HUES64 (cell line): ENCODE results near the gene SLC44A2.
"Not testable (repeated sequence)": the region's sequence is repeated elsewhere in the genome, so short reads cannot be mapped to it uniquely, and the experiment has no call there.

Source experiments
- H3K27ac ChIP-seq: 2 replicates; pipeline ENCODE4 v1.7.0; 2013; ENCODE audit warnings: low read depth, low read length, inconsistent platforms
- H3K27me3 ChIP-seq: 2 replicates; pipeline ENCODE4 v1.6.1; 2013; ENCODE audit warnings: mild to moderate bottlenecking, low read length; ENCODE audit not compliant: insufficient read depth
- H3K36me3 ChIP-seq: 2 replicates; pipeline ENCODE4 v1.6.1; 2013; ENCODE audit warnings: mild to moderate bottlenecking, low read length; ENCODE audit not compliant: insufficient read depth
- H3K4me1 ChIP-seq: 2 replicates; pipeline ENCODE4 v1.6.1; 2013; ENCODE audit warnings: mild to moderate bottlenecking, low read length, moderate library complexity; ENCODE audit not compliant: insufficient read depth
- H3K4me3 ChIP-seq: 2 replicates; pipeline ENCODE4 v1.5.1; 2013; ENCODE audit warnings: mild to moderate bottlenecking, low read length, moderate library complexity
- H3K9ac ChIP-seq: 2 replicates; pipeline ENCODE4 v1.6.1; 2013; ENCODE audit warnings: mild to moderate bottlenecking, low read depth, low read length
- H3K9me3 ChIP-seq: 2 replicates; pipeline ENCODE4 v1.6.1; 2013; ENCODE audit warnings: low read depth, low read length; ENCODE audit not compliant: insufficient read depth
- WGBS: fragments of 150-250, 120-280 bp; methylation state at CpG from one replicate; pipeline ENCODE4 v1.1.7; 2013; ENCODE audit warnings: missing lambda C conversion rate; 5-methylcytosine and 5-hydroxymethylcytosine counted together

The SLC44A2 gene

GRCh38 chr19:10654610-10655456 lies 29.5 kb downstream of the SLC44A2 start:
- peaks cover 46% of the 10 kb centered on the region for H3K36me3 ChIP-seq
- H3K9ac ChIP-seq: peak overlapping the region; percentile 100
- peak overlapping the region; percentile 84 for H3K4me3 ChIP-seq
- no peaks in the 10 kb centered on the region for H3K27me3 ChIP-seq
- WGBS: under 1% methylated on average over 73 of the region's 73 CpGs
- no peaks in the 10 kb centered on the region for H3K9me3 ChIP-seq
- H3K4me1 ChIP-seq: no peaks in the 10 kb centered on the region
- H3K27ac ChIP-seq: peak overlapping the region; percentile 99

- Histone ChIP-seq H3K36me3 (peaks cover 55% of the 10 kb centered on the region), H3K9me3 (no peaks in the 10 kb centered on the region), H3K9ac (peak overlapping the region; percentile 100), H3K27ac (peak overlapping the region; percentile 99), H3K4me1 (no peaks in the 10 kb centered on the region), H3K4me3 (peak overlapping the region; percentile 84), H3K27me3 (no peaks in the 10 kb centered on the region)
- WGBS: under 1% methylated on average over 16 of the region's 16 CpGs
Measured at GRCh38 chr19:10655457-10656312, 30.3 kb downstream of the SLC44A2 start.

DNA sequence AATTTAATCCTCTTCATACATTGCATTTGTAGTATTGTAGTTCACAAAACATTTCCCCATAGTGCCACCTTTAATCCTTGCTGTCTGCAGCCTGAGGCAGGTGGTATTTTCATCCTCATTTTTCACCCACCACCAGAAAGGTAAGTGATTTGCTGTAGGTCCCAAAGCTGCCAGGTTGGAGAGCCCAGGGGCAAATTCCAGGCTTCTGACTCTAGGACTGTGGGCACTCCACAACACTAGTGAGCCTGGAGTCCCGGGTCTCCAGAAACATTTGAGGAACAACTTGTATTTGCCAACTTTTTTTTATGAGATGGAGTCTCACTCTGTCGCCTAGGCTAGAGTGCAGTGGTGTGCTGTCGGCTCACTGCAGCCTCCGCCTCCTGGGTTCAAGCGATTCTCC lies 35.0 kb downstream of the SLC44A2 start:
- Histone ChIP-seq H3K9ac (no peak overlapping the region), H3K9me3 (no peaks in the 10 kb centered on the region), H3K4me3 (no peak overlapping the region), H3K36me3 (peaks cover 69% of the 10 kb centered on the region), H3K27me3 (no peaks in the 10 kb centered on the region), H3K27ac (no peak overlapping the region), H3K4me1 (no peaks in the 10 kb centered on the region)
- 95% methylated on average over 5 of the region's 5 CpGs for WGBS

DNA sequence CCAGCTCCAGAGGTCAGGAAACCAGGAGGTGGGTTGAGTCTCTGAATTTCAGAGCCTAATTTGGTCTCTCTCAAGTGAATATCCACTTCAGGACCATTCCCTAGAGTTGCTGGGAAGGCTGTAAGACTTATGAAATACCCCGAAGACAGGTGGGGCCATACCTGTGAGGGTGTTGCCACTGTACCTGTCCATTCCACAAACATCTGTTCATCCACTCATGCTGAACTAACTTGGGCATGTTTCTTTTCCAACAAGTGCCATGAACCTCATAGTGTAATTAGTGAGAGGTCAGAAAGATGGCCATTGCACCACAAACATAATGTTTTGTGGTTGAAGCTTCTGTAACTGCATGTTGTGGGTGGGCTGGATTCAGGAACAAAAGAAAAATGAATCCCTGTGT lies 36.6 kb downstream of the SLC44A2 start:
- H3K27ac ChIP-seq: no peak overlapping the region
- peaks cover 68% of the 10 kb centered on the region for H3K36me3 ChIP-seq
- no peak overlapping the region for H3K4me3 ChIP-seq
- no peak overlapping the region for H3K9ac ChIP-seq
- H3K27me3 ChIP-seq: no peaks in the 10 kb centered on the region
- no peaks in the 10 kb centered on the region for H3K9me3 ChIP-seq
- no peaks in the 10 kb centered on the region for H3K4me1 ChIP-seq
- 92% methylated on average over 1 of the region's 1 CpG for WGBS

GRCh38 chr19:10662384-10663251 lies 37.3 kb downstream of the SLC44A2 start:
- H3K27me3 ChIP-seq: no peaks in the 10 kb centered on the region

DNA sequence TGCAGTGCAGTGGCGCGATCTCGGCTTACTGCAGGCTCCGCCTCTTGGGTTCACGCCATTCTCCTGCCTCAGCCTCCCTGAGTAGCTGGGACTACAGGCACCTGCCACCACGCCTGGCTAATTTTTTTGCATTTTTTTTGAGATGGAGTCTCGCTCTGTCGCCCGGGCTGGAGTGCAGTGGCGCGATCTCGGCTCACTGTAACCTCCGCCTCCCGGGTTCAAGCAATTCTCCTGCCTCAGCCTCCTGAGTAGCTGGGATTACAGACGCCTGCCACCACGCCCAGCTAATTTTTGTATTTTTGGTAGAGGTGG lies 37.9 kb downstream of the SLC44A2 start:
- H3K9me3 ChIP-seq, H3K27ac ChIP-seq, H3K9ac ChIP-seq, H3K4me1 ChIP-seq, H3K4me3 ChIP-seq, H3K27me3 ChIP-seq: not testable (repeated sequence)
- WGBS: 93% methylated on average over 16 of the region's 16 CpGs
- H3K36me3 ChIP-seq: peaks cover 67% of the 10 kb centered on the region

More at GRCh38 chr19:10662384-10663251, 37.3 kb downstream of the SLC44A2 start:
- H3K9me3 ChIP-seq: no peaks in the 10 kb centered on the region
- H3K36me3 ChIP-seq: peaks cover 68% of the 10 kb centered on the region
- WGBS: 89% methylated on average over 14 of the region's 14 CpGs
- H3K4me3 ChIP-seq: no peak overlapping the region
- H3K9ac ChIP-seq: no peak overlapping the region
- H3K4me1 ChIP-seq: no peaks in the 10 kb centered on the region
- no peak overlapping the region for H3K27ac ChIP-seq

DNA sequence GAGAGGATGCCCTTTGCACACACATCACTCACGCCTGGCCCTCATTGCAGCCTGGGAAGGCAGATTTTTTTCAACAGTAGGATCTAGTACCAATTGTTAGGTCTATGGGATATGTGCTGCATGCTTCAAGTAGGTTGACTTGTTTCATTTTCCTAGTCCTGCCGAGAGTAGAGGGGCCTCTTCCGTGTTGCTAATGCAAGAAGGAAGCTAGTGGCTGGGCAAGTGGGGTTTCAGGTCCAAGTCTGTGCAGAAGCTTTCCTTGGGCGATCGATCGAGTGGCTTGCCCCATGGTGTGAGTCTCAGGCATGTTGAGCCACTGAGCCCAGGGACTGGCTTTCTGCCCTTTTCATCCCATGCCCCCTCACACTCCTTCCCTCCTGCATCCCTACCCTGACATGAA lies 42.5 kb downstream of the SLC44A2 start:
- H3K9ac ChIP-seq: no peak overlapping the region
- WGBS: 93% methylated on average over 6 of the region's 6 CpGs
- no peaks in the 10 kb centered on the region for H3K9me3 ChIP-seq
- no peak overlapping the region for H3K4me3 ChIP-seq
- H3K27ac ChIP-seq: no peak overlapping the region
- no peaks in the 10 kb centered on the region for H3K4me1 ChIP-seq
- H3K36me3 ChIP-seq: peaks cover 67% of the 10 kb centered on the region
- H3K27me3 ChIP-seq: no peaks in the 10 kb centered on the region

DNA sequence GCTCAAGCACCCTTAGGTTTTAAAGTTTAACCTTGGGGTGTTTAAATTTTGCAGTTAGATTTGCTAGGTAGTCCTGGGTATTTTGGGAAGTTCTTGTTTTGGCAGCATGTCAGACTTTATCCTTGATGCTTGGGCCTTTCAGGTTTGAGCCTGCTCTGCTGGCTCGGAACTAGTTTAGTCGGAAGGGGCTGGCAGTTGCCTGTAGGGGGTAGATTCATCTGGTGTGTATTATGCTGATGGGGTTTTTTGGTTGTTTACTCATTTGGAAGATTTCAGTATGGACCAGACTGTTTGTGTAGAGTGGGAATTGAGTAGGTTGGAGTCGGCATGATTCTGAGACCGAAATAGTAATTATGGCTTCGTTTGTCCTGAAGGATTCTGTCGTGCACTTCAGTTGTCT lies 43.9 kb downstream of the SLC44A2 start:
- H3K36me3 ChIP-seq: peaks cover 78% of the 10 kb centered on the region
- H3K27me3 ChIP-seq: no peaks in the 10 kb centered on the region
- no peaks in the 10 kb centered on the region for H3K4me1 ChIP-seq
- no peak overlapping the region for H3K9ac ChIP-seq
- WGBS: 94% methylated on average over 6 of the region's 6 CpGs
- H3K4me3 ChIP-seq: no peak overlapping the region
- no peaks in the 10 kb centered on the region for H3K9me3 ChIP-seq
- no peak overlapping the region for H3K27ac ChIP-seq

GRCh38 chr19:10670182-10670581 lies 44.8 kb downstream of the SLC44A2 start:
- Histone ChIP-seq H3K4me1 (no peaks in the 10 kb centered on the region), H3K36me3 (peaks cover 84% of the 10 kb centered on the region), H3K27me3 (no peaks in the 10 kb centered on the region), H3K9ac (no peak overlapping the region), H3K4me3 (no peak overlapping the region), H3K9me3 (no peaks in the 10 kb centered on the region), H3K27ac (no peak overlapping the region)
- WGBS: 96% methylated on average over 1 of the region's 1 CpG

DNA sequence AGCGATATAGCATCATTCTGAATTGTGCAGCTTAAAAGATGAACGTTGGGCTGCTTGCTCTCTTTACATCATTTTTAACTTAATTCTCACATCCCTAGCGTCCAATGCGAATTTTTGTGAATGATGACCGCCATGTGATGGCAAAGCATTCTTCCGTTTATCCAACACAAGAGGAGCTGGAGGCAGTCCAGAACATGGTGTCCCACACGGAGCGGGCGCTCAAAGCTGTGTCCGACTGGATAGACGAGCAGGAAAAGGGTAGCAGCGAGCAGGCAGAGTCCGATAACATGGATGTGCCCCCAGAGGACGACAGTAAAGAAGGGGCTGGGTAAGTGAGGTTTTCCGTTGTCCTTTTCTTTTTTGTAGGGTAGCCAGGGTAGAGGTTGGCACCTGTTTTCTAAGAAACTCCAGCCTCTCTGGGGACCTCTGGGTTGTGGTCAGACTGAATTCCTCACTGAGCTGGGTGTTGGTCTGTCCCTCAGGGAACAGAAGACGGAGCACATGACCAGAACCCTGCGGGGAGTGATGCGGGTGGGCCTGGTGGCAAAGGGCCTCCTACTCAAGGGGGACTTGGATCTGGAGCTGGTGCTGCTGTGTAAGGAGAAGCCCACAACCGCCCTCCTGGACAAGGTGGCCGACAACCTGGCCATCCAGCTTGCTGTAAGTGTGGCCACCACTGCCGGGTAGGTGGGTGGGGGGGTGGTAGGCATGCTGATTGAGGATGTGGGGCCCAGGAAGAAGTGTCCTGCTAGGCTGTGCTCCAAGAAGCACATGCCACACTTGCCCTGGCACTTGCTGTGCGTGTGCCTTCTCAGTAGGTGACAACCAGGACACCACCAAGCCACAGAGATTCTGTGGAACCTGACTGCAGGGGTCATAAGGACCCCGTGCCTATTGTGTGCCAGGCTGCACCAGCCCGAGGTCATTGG lies 45.8 kb downstream of the SLC44A2 start:
- Histone ChIP-seq H3K36me3 (peaks cover 89% of the 10 kb centered on the region), H3K4me3 (no peak overlapping the region), H3K9ac (no peak overlapping the region), H3K27ac (no peak overlapping the region), H3K9me3 (no peaks in the 10 kb centered on the region), H3K4me1 (no peaks in the 10 kb centered on the region), H3K27me3 (no peaks in the 10 kb centered on the region)
- WGBS: 95% methylated on average over 24 of the region's 24 CpGs
